GM23338 (cell line): ENCODE data around the gene GNAI3. TPM values are rescaled to one million over a fixed set of nuclear protein-coding genes. Genes with fewer than 3 reads are reported as not detected.

Source experiments
- ATAC-seq: fragments of 200-7000 bp; cut with Tn5 transposase; 3 replicates; pipeline ENCODE4 v1.9.1; 2020
- DNase-seq: peaks from one replicate; pipeline ENCODE4 v3.0.0-alpha.2; 2015; ENCODE audit warnings: low spot score
- H2AFZ ChIP-seq: fragments of 200-600 bp; sonication (generic); 2 replicates; pipeline ENCODE4 v1.8.0; 2016; ENCODE audit warnings: antibody characterized with exemption, mild to moderate bottlenecking, moderate library complexity
- H3F3A ChIP-seq: fragments of 200-600 bp; sonication (generic); replicated peaks from 2 replicates; pipeline ENCODE4 v1.8.0; 2017; ENCODE audit warnings: antibody characterized with exemption, mixed run types, low read depth
- H3K27ac ChIP-seq: fragments of 200-600 bp; sonication (generic); 2 replicates; pipeline ENCODE4 v1.6.1; 2016; ENCODE audit warnings: low read depth
- H3K27me3 ChIP-seq: fragments of 200-600 bp; sonication (generic); 2 replicates; pipeline ENCODE4 v1.8.0; 2016; ENCODE audit warnings: mild to moderate bottlenecking, mixed run types, moderate library complexity; ENCODE audit not compliant: insufficient read depth
- H3K36me3 ChIP-seq: fragments of 200-600 bp; sonication (generic); 2 replicates; pipeline ENCODE4 v1.8.0; 2016; ENCODE audit warnings: mild to moderate bottlenecking; ENCODE audit not compliant: insufficient read depth
- H3K4me1 ChIP-seq: fragments of 200-600 bp; sonication (generic); 2 replicates; pipeline ENCODE4 v1.8.0; 2016; ENCODE audit warnings: mild to moderate bottlenecking, moderate library complexity; ENCODE audit not compliant: insufficient read depth
- H3K4me2 ChIP-seq: fragments of 200-600 bp; sonication (generic); 2 replicates; pipeline ENCODE4 v1.7.1; 2017; ENCODE audit warnings: mixed run types
- H3K4me3 ChIP-seq: fragments of 200-600 bp; sonication (generic); 2 replicates; pipeline ENCODE4 v1.6.1; 2016; ENCODE audit warnings: mixed run types
- H3K79me2 ChIP-seq: fragments of 200-600 bp; sonication (generic); replicated peaks from 2 replicates; pipeline ENCODE4 v1.8.0; 2017; ENCODE audit warnings: mild to moderate bottlenecking; ENCODE audit not compliant: insufficient read depth
- H3K9me2 ChIP-seq: fragments of 200-600 bp; sonication (generic); 2 replicates; pipeline ENCODE4 v1.8.0; 2017; ENCODE audit not compliant: insufficient read depth
- H4K20me1 ChIP-seq: fragments of 200-600 bp; sonication (generic); replicated peaks from 2 replicates; pipeline ENCODE4 v1.8.0; 2017; ENCODE audit warnings: mild to moderate bottlenecking; ENCODE audit not compliant: insufficient read depth
- H3K27ac Mint-ChIP-seq: 2 replicates; pipeline ENCODE4 v1.8.0; 2020; ENCODE audit warnings: inconsistent platforms, mild to moderate bottlenecking, moderate library complexity, mixed read lengths
- H3K27me3 Mint-ChIP-seq: 3 replicates; pipeline ENCODE4 v1.8.0; 2022; ENCODE audit warnings: low read depth, mild to moderate bottlenecking, moderate library complexity, mixed read lengths, inconsistent platforms; ENCODE audit not compliant: insufficient read depth, poor library complexity
- H3K36me3 Mint-ChIP-seq: 3 replicates; pipeline ENCODE4 v1.8.0; 2021; ENCODE audit warnings: low read depth, mild to moderate bottlenecking, inconsistent platforms, moderate library complexity, mixed read lengths
- H3K4me1 Mint-ChIP-seq: 3 replicates; pipeline ENCODE4 v1.8.0; 2020; ENCODE audit warnings: mild to moderate bottlenecking, inconsistent platforms, mixed read lengths
- H3K4me3 Mint-ChIP-seq: 3 replicates; pipeline ENCODE4 v1.8.0; 2021; ENCODE audit warnings: moderate library complexity, mild to moderate bottlenecking, inconsistent platforms, mixed read lengths
- H3K9me3 Mint-ChIP-seq: 3 replicates; pipeline ENCODE4 v1.8.0; 2020; ENCODE audit warnings: moderate library complexity, mild to moderate bottlenecking, inconsistent platforms, mixed read lengths
- CREB1 ChIP-seq: fragments of 250-450 bp; sonication (Bioruptor Pico); IDR thresholded peaks from 2 replicates; pipeline ENCODE4 v1.5.0; 2020; ENCODE audit warnings: low read depth, mild to moderate bottlenecking, moderate library complexity
- ETS1 ChIP-seq: IDR thresholded peaks from 2 replicates; pipeline ENCODE4 v1.6.1; 2016; ENCODE audit warnings: antibody characterized with exemption
- EZH2 ChIP-seq: fragments of 200-600 bp; sonication (generic); IDR thresholded peaks from one replicate; pipeline ENCODE4 v1.8.0; 2017; ENCODE audit warnings: antibody characterized with exemption, mild to moderate bottlenecking, low read depth; ENCODE audit not compliant: unreplicated experiment
- EZH2phosphoT487 ChIP-seq: fragments of 200-600 bp; sonication (generic); IDR thresholded peaks from one replicate; pipeline ENCODE4 v1.8.1; 2018; ENCODE audit warnings: antibody characterized with exemption; ENCODE audit not compliant: unreplicated experiment
- JUNB ChIP-seq: IDR thresholded peaks from one replicate; pipeline ENCODE4 v1.6.1; 2016; ENCODE audit warnings: antibody characterized with exemption; ENCODE audit not compliant: unreplicated experiment
- NANOG ChIP-seq: IDR thresholded peaks from 2 replicates; pipeline ENCODE4 v1.6.1; 2016; ENCODE audit warnings: antibody characterized with exemption, borderline replicate concordance
- POLR2AphosphoS5 ChIP-seq: IDR thresholded peaks from 2 replicates; pipeline ENCODE4 v1.6.1; 2016; ENCODE audit warnings: antibody characterized with exemption, low read depth
- REST ChIP-seq: IDR thresholded peaks from one replicate; pipeline ENCODE4 v1.6.1; 2018; ENCODE audit warnings: antibody characterized with exemption; ENCODE audit not compliant: unreplicated experiment
- STAT1 ChIP-seq: IDR thresholded peaks from one replicate; pipeline ENCODE4 v1.6.1; 2016; ENCODE audit warnings: antibody characterized with exemption; ENCODE audit not compliant: unreplicated experiment
- ZNF114 ChIP-seq: fragments of 250-450 bp; sonication (Bioruptor Pico); IDR thresholded peaks from 2 replicates; pipeline ENCODE4 v1.5.0; 2020; ENCODE audit warnings: mild to moderate bottlenecking, moderate library complexity
- ZNF331 ChIP-seq: fragments of 250-450 bp; sonication (Bioruptor Pico); IDR thresholded peaks from 2 replicates; pipeline ENCODE4 v1.5.0; 2020; ENCODE audit warnings: low read depth, mild to moderate bottlenecking, moderate library complexity
- polyA plus RNA-seq: library from polyadenylated mRNA; unstranded; fragments of >200 nt; fragmentation: Nextera tagmentation; extraction: Ambion mirVana; gene quantifications from 2 replicates; pipeline ENCODE4 v1.2.1, GENCODE V29; 2016
- total RNA-seq: library from RNA; depleted of rRNA; stranded (reverse); fragments of >200 nt; shearing (Covaris generic); gene quantifications from 2 replicates; pipeline ENCODE4 v1.2.3, GENCODE V29; 2014
- TF ChIP-seq, protein P1 (sequence below): fragments of 250-450 bp; sonication (Bioruptor Pico); IDR thresholded peaks from 2 replicates; pipeline ENCODE4 v1.5.0; 2020; ENCODE audit warnings: mild to moderate bottlenecking, moderate library complexity
- TF ChIP-seq, protein P2 (sequence below), 2 experiments: fragments of 200-600 bp in 1 of 2; sonication (generic) in 1 of 2; conservative IDR thresholded peaks; 2 replicates each; pipeline versions ENCODE4 v1.5.1 to v1.6.1; 2016 to 2017; ENCODE audit warnings: antibody characterized with exemption in 2 of 2, low read depth in 2 of 2, mild to moderate bottlenecking in 2 of 2, moderate library complexity in 1 of 2

Gene GNAI3
- total and polyA plus RNA-seq, 2 experiments from 2014 or later, result 4.5 to 10.2 TPM

DNA sequence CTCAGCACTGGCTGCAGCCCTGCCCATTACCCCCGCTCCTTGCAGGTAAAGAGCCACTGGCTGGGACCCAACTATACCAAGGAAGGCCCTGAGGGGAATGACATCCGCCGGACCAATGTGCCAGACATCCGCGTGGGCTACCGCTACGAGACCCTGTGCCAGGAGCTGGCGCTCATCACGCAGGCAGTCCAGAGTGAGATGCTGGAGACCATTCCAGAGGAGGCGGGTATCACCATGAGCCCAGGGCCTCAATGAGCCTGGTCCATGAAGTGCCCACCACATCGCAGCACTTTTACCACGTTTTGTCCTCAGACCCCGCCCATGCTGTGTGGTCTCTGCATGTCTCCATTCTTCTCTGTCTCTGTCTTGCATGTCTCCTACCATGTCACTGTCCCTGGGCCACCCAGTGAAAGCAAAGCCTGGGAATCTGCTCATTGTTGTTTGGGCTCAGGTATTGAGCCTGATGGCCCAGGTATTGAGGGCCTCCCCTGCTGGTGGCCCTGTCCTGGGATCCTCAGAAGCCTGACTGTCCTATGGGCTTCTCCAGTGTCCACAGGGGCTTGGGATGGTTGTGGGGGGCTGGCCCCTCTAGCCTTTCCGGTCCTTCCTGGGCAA is 82.6 kb downstream of the GNAI3 start:
- Mint-ChIP-seq H3K4me1 (peaks cover 23% of the 10 kb centered on the region), H3K27me3 (peaks cover 4% of the 10 kb centered on the region), H3K4me3 (no peak overlapping the region), H3K9me3 (no peaks in the 10 kb centered on the region), H3K27ac (no peak overlapping the region), H3K36me3 (peaks cover 27% of the 10 kb centered on the region)
- H3K4me2 ChIP-seq, result no peak overlapping the region
- H2AFZ ChIP-seq, result no peak overlapping the region
- no peaks in the 10 kb centered on the region for H3K79me2 ChIP-seq
- no peak overlapping the region for H3K4me3 ChIP-seq
- no peaks in the 10 kb centered on the region for H4K20me1 ChIP-seq
- H3F3A ChIP-seq, result no peaks in the 10 kb centered on the region
- peaks cover 4% of the 10 kb centered on the region; the same call in 1 of the 2 replicates for H3K36me3 ChIP-seq
- no peaks in the 10 kb centered on the region for H3K9me2 ChIP-seq
- H3K4me1 ChIP-seq, result peaks cover 2% of the 10 kb centered on the region
- H3K27ac ChIP-seq, result no peak overlapping the region
- no peak for TF ChIP-seq ETS1
- TF ChIP-seq JUNB, result no peak
- no peak for TF ChIP-seq EZH2
- TF ChIP-seq, protein P1, sequence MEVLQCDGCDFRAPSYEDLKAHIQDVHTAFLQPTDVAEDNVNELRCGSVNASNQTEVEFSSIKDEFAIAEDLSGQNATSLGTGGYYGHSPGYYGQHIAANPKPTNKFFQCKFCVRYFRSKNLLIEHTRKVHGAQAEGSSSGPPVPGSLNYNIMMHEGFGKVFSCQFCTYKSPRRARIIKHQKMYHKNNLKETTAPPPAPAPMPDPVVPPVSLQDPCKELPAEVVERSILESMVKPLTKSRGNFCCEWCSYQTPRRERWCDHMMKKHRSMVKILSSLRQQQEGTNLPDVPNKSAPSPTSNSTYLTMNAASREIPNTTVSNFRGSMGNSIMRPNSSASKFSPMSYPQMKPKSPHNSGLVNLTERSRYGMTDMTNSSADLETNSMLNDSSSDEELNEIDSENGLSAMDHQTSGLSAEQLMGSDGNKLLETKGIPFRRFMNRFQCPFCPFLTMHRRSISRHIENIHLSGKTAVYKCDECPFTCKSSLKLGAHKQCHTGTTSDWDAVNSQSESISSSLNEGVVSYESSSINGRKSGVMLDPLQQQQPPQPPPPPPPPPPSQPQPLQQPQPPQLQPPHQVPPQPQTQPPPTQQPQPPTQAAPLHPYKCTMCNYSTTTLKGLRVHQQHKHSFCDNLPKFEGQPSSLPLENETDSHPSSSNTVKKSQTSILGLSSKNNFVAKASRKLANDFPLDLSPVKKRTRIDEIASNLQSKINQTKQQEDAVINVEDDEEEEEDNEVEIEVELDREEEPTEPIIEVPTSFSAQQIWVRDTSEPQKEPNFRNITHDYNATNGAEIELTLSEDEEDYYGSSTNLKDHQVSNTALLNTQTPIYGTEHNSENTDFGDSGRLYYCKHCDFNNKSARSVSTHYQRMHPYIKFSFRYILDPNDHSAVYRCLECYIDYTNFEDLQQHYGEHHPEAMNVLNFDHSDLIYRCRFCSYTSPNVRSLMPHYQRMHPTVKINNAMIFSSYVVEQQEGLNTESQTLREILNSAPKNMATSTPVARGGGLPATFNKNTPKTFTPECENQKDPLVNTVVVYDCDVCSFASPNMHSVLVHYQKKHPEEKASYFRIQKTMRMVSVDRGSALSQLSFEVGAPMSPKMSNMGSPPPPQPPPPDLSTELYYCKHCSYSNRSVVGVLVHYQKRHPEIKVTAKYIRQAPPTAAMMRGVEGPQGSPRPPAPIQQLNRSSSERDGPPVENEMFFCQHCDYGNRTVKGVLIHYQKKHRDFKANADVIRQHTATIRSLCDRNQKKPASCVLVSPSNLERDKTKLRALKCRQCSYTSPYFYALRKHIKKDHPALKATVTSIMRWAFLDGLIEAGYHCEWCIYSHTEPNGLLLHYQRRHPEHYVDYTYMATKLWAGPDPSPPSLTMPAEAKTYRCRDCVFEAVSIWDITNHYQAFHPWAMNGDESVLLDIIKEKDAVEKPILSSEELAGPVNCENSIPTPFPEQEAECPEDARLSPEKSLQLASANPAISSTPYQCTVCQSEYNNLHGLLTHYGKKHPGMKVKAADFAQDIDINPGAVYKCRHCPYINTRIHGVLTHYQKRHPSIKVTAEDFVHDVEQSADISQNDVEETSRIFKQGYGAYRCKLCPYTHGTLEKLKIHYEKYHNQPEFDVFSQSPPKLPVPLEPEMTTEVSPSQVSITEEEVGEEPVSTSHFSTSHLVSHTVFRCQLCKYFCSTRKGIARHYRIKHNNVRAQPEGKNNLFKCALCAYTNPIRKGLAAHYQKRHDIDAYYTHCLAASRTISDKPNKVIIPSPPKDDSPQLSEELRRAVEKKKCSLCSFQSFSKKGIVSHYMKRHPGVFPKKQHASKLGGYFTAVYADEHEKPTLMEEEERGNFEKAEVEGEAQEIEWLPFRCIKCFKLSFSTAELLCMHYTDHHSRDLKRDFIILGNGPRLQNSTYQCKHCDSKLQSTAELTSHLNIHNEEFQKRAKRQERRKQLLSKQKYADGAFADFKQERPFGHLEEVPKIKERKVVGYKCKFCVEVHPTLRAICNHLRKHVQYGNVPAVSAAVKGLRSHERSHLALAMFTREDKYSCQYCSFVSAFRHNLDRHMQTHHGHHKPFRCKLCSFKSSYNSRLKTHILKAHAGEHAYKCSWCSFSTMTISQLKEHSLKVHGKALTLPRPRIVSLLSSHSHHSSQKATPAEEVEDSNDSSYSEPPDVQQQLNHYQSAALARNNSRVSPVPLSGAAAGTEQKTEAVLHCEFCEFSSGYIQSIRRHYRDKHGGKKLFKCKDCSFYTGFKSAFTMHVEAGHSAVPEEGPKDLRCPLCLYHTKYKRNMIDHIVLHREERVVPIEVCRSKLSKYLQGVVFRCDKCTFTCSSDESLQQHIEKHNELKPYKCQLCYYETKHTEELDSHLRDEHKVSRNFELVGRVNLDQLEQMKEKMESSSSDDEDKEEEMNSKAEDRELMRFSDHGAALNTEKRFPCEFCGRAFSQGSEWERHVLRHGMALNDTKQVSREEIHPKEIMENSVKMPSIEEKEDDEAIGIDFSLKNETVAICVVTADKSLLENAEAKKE, result no peak
- no peak for TF ChIP-seq CREB1
- no peak for TF ChIP-seq NANOG
- TF ChIP-seq REST, result no peak
- TF ChIP-seq ZNF331, result no peak
- TF ChIP-seq, protein P2, sequence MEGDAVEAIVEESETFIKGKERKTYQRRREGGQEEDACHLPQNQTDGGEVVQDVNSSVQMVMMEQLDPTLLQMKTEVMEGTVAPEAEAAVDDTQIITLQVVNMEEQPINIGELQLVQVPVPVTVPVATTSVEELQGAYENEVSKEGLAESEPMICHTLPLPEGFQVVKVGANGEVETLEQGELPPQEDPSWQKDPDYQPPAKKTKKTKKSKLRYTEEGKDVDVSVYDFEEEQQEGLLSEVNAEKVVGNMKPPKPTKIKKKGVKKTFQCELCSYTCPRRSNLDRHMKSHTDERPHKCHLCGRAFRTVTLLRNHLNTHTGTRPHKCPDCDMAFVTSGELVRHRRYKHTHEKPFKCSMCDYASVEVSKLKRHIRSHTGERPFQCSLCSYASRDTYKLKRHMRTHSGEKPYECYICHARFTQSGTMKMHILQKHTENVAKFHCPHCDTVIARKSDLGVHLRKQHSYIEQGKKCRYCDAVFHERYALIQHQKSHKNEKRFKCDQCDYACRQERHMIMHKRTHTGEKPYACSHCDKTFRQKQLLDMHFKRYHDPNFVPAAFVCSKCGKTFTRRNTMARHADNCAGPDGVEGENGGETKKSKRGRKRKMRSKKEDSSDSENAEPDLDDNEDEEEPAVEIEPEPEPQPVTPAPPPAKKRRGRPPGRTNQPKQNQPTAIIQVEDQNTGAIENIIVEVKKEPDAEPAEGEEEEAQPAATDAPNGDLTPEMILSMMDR (conservative IDR thresholded peaks at IDR 0.05; ENCODE audit: low read depth in 2 of 2), result no peak
- TF ChIP-seq STAT1, result no peak
- TF ChIP-seq EZH2phosphoT487, result no peak
- TF ChIP-seq POLR2AphosphoS5, result no peak
- no peak for TF ChIP-seq ZNF114
- no peaks in the 10 kb centered on the region for H3K27me3 ChIP-seq
- DNase-seq (no peak), ATAC-seq (no peak)
